ENCODE measurements around the gene MAPT.
"Not testable (repeated sequence)": the region's sequence is repeated elsewhere in the genome, so short reads cannot be mapped to it uniquely, and the experiment has no call there.

Gene MAPT

DNA sequence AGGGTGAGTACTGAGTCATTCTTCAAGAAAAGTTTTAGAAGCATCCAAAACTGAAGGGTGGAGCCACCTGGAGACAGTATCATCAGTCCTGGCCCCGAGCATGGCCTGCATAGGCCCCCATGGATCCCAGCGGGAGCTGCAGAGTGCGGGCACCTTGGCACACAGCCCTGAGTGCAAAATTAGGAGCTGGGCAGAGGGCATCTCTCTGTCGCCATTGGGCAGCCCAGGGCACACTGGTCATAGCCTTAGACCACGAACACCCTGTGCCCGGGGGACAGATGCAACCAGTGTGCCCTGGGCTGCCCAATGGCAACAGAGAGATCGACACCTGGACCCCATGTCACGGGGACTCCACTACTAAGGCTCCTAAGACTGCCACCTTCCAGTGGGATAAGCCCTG is 14.6 kb downstream of the MAPT start:
- peaks cover 9% of the 10 kb centered on the region for H3K27me3 Mint-ChIP-seq (ENCODE audit: low read depth)
- peak overlapping the region in 2 of 3 experiments; percentile 17 to 77 for H3K27ac Mint-ChIP-seq
- TF ChIP-seq, protein P1, sequence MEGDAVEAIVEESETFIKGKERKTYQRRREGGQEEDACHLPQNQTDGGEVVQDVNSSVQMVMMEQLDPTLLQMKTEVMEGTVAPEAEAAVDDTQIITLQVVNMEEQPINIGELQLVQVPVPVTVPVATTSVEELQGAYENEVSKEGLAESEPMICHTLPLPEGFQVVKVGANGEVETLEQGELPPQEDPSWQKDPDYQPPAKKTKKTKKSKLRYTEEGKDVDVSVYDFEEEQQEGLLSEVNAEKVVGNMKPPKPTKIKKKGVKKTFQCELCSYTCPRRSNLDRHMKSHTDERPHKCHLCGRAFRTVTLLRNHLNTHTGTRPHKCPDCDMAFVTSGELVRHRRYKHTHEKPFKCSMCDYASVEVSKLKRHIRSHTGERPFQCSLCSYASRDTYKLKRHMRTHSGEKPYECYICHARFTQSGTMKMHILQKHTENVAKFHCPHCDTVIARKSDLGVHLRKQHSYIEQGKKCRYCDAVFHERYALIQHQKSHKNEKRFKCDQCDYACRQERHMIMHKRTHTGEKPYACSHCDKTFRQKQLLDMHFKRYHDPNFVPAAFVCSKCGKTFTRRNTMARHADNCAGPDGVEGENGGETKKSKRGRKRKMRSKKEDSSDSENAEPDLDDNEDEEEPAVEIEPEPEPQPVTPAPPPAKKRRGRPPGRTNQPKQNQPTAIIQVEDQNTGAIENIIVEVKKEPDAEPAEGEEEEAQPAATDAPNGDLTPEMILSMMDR (IDR thresholded peaks at IDR 0.05; ENCODE audit: unreplicated experiment in 3 of 3) = no peak
- H3K36me3 Mint-ChIP-seq (ENCODE audit: low read depth) = peaks cover 4% of the 10 kb centered on the region
- peaks cover 14% of the 10 kb centered on the region for H3K9me3 Mint-ChIP-seq
- H3K4me3 Mint-ChIP-seq = no peak overlapping the region
- peaks cover 37% of the 10 kb centered on the region for H3K4me1 Mint-ChIP-seq

DNA sequence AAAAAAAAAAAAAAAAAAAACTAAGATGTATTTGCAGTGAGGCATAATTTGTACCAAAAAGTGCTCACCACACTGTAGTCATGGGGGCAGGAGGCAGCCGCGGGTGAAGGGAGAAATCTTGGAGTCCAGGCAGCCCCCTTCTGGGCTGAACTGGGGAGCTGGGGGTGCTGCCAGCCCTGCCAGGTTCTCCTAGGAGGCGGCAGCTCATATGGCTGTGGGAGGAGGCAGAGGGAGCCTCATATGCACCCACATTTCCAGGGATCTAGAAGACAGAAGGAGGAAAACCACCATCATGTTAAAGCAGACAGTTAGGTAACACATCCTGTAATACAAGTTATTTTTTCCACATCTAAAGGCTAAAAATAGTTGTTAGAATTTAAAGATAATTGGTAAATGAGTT is 16.3 kb downstream of the MAPT start:
- Mint-ChIP-seq H3K27ac (no peak overlapping the region), H3K4me3 (no peak overlapping the region), H3K4me1 (peaks cover 30% of the 10 kb centered on the region), H3K27me3 (ENCODE audit: low read depth) (peaks cover 10% of the 10 kb centered on the region), H3K9me3 (peaks cover 14% of the 10 kb centered on the region), H3K36me3 (ENCODE audit: low read depth) (peaks cover 4% of the 10 kb centered on the region)
- TF ChIP-seq, protein P1 (IDR thresholded peaks at IDR 0.05; ENCODE audit: unreplicated experiment in 3 of 3) = no peak

DNA sequence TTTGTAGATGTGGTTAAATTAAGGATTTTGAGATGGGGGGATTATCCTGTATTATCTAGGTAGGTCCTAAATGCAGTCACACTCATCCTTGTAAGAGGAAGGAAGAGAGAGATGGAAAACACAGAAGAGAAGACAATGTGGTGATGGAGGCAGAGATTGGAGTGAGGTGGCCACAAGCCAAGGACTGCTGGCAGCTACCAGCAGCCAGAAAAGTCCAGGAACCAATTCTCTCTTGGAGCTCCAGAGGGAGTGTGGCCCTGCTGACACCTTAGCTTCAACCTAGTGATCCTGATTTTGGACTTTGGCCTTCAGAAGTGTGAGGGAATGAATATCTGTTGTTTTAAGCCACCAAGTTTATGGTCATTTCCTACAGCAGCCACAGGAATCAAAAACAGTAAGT is 18.0 kb downstream of the MAPT start:
- Mint-ChIP-seq H3K4me3 (no peak overlapping the region), H3K27ac (no peak overlapping the region), H3K4me1 (peaks cover 15% of the 10 kb centered on the region), H3K27me3 (ENCODE audit: low read depth) (peaks cover 13% of the 10 kb centered on the region), H3K9me3 (peaks cover 14% of the 10 kb centered on the region), H3K36me3 (ENCODE audit: low read depth) (peaks cover 4% of the 10 kb centered on the region)
- TF ChIP-seq, protein P1 (IDR thresholded peaks at IDR 0.05; ENCODE audit: unreplicated experiment in 3 of 3) = no peak

DNA sequence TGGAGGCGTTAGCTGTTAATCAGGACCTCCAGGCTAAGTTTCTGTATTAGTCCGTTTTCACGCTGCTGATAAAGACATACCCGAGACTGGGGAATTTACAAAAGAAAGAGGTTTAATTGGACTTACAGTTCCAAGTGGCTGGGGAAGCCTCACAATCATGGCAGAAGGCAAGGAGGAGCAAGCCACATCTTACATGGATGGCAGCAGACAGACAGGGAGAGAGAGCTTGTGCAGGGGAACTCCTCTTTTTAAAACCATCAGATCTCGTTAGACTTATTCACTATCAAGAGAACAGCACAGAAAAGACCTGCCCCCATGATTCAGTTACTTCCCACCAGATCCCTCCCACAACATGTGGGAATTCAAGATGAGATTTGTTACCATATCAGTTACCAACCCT is 18.7 kb downstream of the MAPT start:
- Mint-ChIP-seq H3K27me3 (ENCODE audit: low read depth) (peaks cover 15% of the 10 kb centered on the region), H3K9me3 (peaks cover 14% of the 10 kb centered on the region)
- H3K4me1 Mint-ChIP-seq; H3K36me3 Mint-ChIP-seq (ENCODE audit: low read depth); H3K4me3 Mint-ChIP-seq; H3K27ac Mint-ChIP-seq: not testable (repeated sequence)

DNA sequence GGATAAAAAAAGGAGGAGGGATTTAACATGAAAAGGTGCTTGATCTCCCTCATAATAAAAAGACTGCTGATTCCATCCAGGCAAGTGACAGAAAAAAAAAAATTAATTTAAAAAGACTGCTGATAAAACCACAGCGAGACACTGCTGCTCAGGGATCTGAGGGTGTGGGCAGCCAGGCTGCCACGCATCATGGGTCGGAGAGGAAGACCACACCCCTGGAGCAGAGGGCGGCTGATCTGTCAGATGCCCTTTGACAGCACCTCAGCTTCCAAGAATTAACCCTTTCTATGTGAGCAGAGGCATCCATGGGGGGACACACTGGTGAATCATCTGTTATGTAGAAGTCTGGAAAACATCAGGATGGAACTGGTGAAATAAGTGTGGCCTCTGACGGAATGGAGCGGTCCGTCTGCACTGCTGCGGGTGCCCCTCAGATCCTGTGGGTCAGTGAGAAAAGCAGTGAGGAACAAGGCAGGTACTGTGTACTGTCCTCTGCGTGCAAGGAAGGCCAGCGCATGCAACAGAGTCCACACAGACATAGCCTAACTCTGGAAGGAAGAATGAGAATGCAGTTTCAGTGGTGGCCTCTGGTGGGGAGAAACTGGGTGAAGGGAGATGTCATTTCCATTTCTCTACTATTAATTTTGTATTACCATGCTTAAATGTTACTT is 19.8 kb downstream of the MAPT start:
- Mint-ChIP-seq H3K36me3 (ENCODE audit: low read depth) (peaks cover 4% of the 10 kb centered on the region), H3K4me1 (no peaks in the 10 kb centered on the region), H3K4me3 (no peak overlapping the region), H3K9me3 (peaks cover 14% of the 10 kb centered on the region), H3K27ac (no peak overlapping the region), H3K27me3 (ENCODE audit: low read depth) (peaks cover 15% of the 10 kb centered on the region)
- TF ChIP-seq, protein P1 (IDR thresholded peaks at IDR 0.05; ENCODE audit: unreplicated experiment in 3 of 3) = no peak

DNA sequence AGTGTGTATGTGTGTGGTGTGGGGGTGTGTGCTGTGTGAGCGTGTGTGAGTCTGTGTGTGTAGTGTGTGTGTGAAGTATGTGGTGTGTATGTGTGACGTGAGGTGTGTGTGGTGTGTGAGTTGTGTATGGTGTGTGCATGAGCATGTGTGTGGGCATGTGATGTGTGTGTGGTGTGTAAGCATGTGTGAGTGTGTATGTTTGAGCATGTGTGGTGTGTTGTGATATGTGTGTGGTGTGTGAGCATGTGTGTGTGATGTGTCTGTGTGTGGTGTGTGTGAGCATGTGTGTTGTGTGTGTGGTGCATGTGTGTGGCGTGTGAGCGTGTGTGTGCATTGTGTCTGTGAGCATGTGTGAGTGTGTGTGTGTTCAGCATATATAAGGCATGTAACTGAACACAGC is 20.9 kb downstream of the MAPT start:
- Mint-ChIP-seq H3K27ac (no peak overlapping the region), H3K27me3 (ENCODE audit: low read depth) (peaks cover 15% of the 10 kb centered on the region), H3K9me3 (peaks cover 14% of the 10 kb centered on the region), H3K36me3 (ENCODE audit: low read depth) (peaks cover 4% of the 10 kb centered on the region), H3K4me3 (no peak overlapping the region), H3K4me1 (no peaks in the 10 kb centered on the region)
- TF ChIP-seq, protein P1 (IDR thresholded peaks at IDR 0.05; ENCODE audit: unreplicated experiment in 3 of 3) = no peak
